K562 (cell line): ENCODE measurements around the gene EFCAB12. TPM values are rescaled to one million over a fixed set of nuclear protein-coding genes. Genes with fewer than 3 reads are reported as not detected.

ENCODE experiments used
- ASH1L ChIP-seq: fragments of 450-650 bp; IDR thresholded peaks from 2 replicates; pipeline ENCODE4 v1.6.1; 2018; ENCODE audit warnings: borderline replicate concordance, mild to moderate bottlenecking, low read depth; ENCODE audit not compliant: partially characterized antibody
- BCOR ChIP-seq: fragments of 450-650 bp; IDR thresholded peaks from 2 replicates; pipeline ENCODE4 v1.6.1; 2016
- ETS1 ChIP-seq: conservative IDR thresholded peaks from 2 replicates; pipeline ENCODE4 v1.6.1; 2011; ENCODE audit warnings: low read depth, mild to moderate bottlenecking, low read length; ENCODE audit not compliant: control insufficient read depth
- HDAC1 ChIP-seq, 2 experiments: fragments of 450-650 bp; IDR thresholded peaks; 2 replicates each; pipeline ENCODE4 v1.6.1; 2016 to 2017; ENCODE audit warnings: inconsistent platforms in 1 of 2, mild to moderate bottlenecking in 1 of 2, moderate library complexity in 1 of 2
- JUN ChIP-seq, 2 experiments: sonication (generic) in 1 of 2; formaldehyde crosslinking in 1 of 2; IDR thresholded peaks; 2 replicates each; pipeline versions ENCODE4 v1.6.1 to v1.8.0; 2012 to 2022; ENCODE audit warnings: borderline replicate concordance in 2 of 2, mild to moderate bottlenecking in 2 of 2, improper control_type of control experiment in 1 of 2, low read depth in 1 of 2, low read length in 1 of 2, missing genetic modification reagents in 1 of 2
- JUND ChIP-seq, 2 experiments: IDR thresholded peaks; 2 replicates in 1 of 2; 3 replicates in 1 of 2; pipeline ENCODE4 v1.6.1; 2011; ENCODE audit warnings: borderline replicate concordance in 2 of 2, low read depth in 2 of 2, low read length in 2 of 2, improper control_type of control experiment in 1 of 2, missing biosample characterization in 1 of 2, missing genetic modification characterization in 1 of 2, missing genetic modification reagents in 1 of 2
- KHSRP ChIP-seq: fragments of 450-650 bp; IDR thresholded peaks from 2 replicates; pipeline ENCODE4 v1.6.1; 2017
- MAZ ChIP-seq, 2 experiments: fragments of 450-650 bp in 1 of 2; sonication (generic) in 1 of 2; formaldehyde crosslinking; IDR thresholded peaks in 1 of 2; conservative IDR thresholded peaks in 1 of 2; 2 replicates each; pipeline versions ENCODE4 v1.4.0 to v1.5.0; 2020; ENCODE audit warnings: mild to moderate bottlenecking in 1 of 2, missing genetic modification reagents in 1 of 2
- MCM3 ChIP-seq: fragments of 450-650 bp; IDR thresholded peaks from 2 replicates; pipeline ENCODE4 v1.6.1; 2016
- MLX ChIP-seq, 2 experiments: fragments of 450-650 bp in 1 of 2; sonication (generic) in 1 of 2; formaldehyde crosslinking; conservative IDR thresholded peaks; 2 replicates each; pipeline versions ENCODE4 v1.4.0 to v1.8.1; 2020 to 2022; ENCODE audit warnings: mild to moderate bottlenecking in 1 of 2, missing genetic modification reagents in 1 of 2
- NEUROD1 ChIP-seq: fragments of 150-350 bp; IDR thresholded peaks from 2 replicates; pipeline ENCODE4 v1.6.1; 2014; ENCODE audit warnings: borderline replicate concordance, low read length, low read depth; ENCODE audit not compliant: partially characterized antibody
- PHTF2 ChIP-seq: fragments of 250-450 bp; sonication (Bioruptor Pico); IDR thresholded peaks from 2 replicates; pipeline ENCODE4 v1.5.0; 2021; ENCODE audit warnings: mild to moderate bottlenecking
- PML ChIP-seq: IDR thresholded peaks from 2 replicates; pipeline ENCODE4 v1.6.1; 2012; ENCODE audit warnings: low read length, inconsistent platforms
- PRPF4 ChIP-seq: fragments of 200-400 bp; formaldehyde crosslinking; IDR thresholded peaks from one replicate; pipeline ENCODE4 v1.6.1; 2017; ENCODE audit warnings: low read length, low read depth, mild to moderate bottlenecking; ENCODE audit not compliant: insufficient read depth, poor library complexity, severe bottlenecking
- PTBP1 ChIP-seq: fragments of 200-400 bp; formaldehyde crosslinking; IDR thresholded peaks from 2 replicates; pipeline ENCODE4 v1.6.1; 2017; ENCODE audit warnings: low read depth, low read length
- SOX6 ChIP-seq: fragments of 450-650 bp; IDR thresholded peaks from 2 replicates; pipeline ENCODE4 v1.6.1; 2014; ENCODE audit warnings: mild to moderate bottlenecking
- TRIM24 ChIP-seq, 2 experiments: fragments of 450-650 bp; IDR thresholded peaks; 2 replicates each; pipeline ENCODE4 v1.6.1; 2016
- ZNF146 ChIP-seq: IDR thresholded peaks from one replicate; pipeline ENCODE4 v1.6.1; 2018; ENCODE audit warnings: missing compliant biosample characterization; ENCODE audit not compliant: unreplicated experiment
- ZNF217 ChIP-seq: sonication (generic); formaldehyde crosslinking; IDR thresholded peaks from 2 replicates; pipeline ENCODE4 v1.8.0; 2022; ENCODE audit warnings: mild to moderate bottlenecking, missing genetic modification reagents
- ZNF311 ChIP-seq: fragments of 250-450 bp; sonication (Bioruptor Pico); IDR thresholded peaks from 2 replicates; pipeline ENCODE4 v1.4.0; 2020; ENCODE audit warnings: mild to moderate bottlenecking, moderate library complexity
- ZNF589 ChIP-seq: fragments of 200-800 bp; sonication (Bioruptor generic); IDR thresholded peaks from 2 replicates; pipeline ENCODE4 v1.6.1; 2016; ENCODE audit warnings: low read depth, missing genetic modification characterization, missing compliant biosample characterization
- ZNF764 ChIP-seq: fragments of 250-450 bp; sonication (Bioruptor Pico); IDR thresholded peaks from 2 replicates; pipeline ENCODE4 v1.4.0; 2020; ENCODE audit warnings: low read depth, mild to moderate bottlenecking, moderate library complexity
- polyA plus RNA-seq, 8 experiments: library from polyadenylated mRNA; depleted of rRNA in 4 of 8; stranded (reverse) in 5 of 8; unstranded in 3 of 8; fragments of >200 nt; fragmentation: Nextera tagmentation in 2 of 8; fragmentation: Illumina TruSeq in 1 of 8; extraction: Ambion mirVana in 2 of 8; extraction: Trizol in 1 of 8; gene quantifications; 2 replicates each; pipeline versions ENCODE4 v1.2.1 to v1.2.3, GENCODE V29; 2011 to 2014; ENCODE audit warnings: inconsistent platforms in 1 of 8, missing spikeins in 1 of 8
- total RNA-seq, 7 experiments: library from RNA; depleted of rRNA in 6 of 7; stranded (reverse); fragments of >200 nt in 6 of 7; fragmentation: Illumina TruSeq in 2 of 7; extraction: Trizol in 2 of 7; gene quantifications; 2 replicates each; pipeline versions ENCODE4 v1.2.1 to v1.2.3, GENCODE V29; 2011 to 2021; ENCODE audit warnings: low replicate concordance in 1 of 7
- TF ChIP-seq, protein P1 (sequence below): IDR thresholded peaks from 2 replicates; pipeline ENCODE4 v1.6.1; 2016; ENCODE audit warnings: missing genetic modification characterization, missing compliant biosample characterization
- TF ChIP-seq, protein P2 (sequence below): fragments of 250-450 bp; sonication (Bioruptor Pico); IDR thresholded peaks from 2 replicates; pipeline ENCODE4 v1.4.0; 2020

Gene EFCAB12
- total and polyA plus RNA-seq, 9 of the 15 experiments (the other 6 are each of a cell fraction or from before 2014, with no cell fraction given) = 0.08 to 0.95 (median 0.56) TPM; not detected in 1

GRCh38 chr3:129439226-129439816 lies 10.9 kb upstream of the EFCAB12 start (continued):
- TF ChIP-seq ZNF217 (CRISPR knock-in tag) = no peak
- no peak for TF ChIP-seq PHTF2
- TF ChIP-seq, protein P1, sequence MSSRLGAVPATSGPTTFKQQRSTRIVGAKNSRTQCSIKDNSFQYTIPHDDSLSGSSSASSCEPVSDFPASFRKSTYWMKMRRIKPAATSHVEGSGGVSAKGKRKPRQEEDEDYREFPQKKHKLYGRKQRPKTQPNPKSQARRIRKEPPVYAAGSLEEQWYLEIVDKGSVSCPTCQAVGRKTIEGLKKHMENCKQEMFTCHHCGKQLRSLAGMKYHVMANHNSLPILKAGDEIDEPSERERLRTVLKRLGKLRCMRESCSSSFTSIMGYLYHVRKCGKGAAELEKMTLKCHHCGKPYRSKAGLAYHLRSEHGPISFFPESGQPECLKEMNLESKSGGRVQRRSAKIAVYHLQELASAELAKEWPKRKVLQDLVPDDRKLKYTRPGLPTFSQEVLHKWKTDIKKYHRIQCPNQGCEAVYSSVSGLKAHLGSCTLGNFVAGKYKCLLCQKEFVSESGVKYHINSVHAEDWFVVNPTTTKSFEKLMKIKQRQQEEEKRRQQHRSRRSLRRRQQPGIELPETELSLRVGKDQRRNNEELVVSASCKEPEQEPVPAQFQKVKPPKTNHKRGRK (tag) = no peak
- no peak; a peak in 1 of 4 replicates for TF ChIP-seq MAZ (CRISPR knock-in tag; conservative IDR thresholded peaks at IDR 0.05 in 1 of 2, IDR thresholded peaks at IDR 0.05 in 1 of 2)
- TF ChIP-seq, protein P2, sequence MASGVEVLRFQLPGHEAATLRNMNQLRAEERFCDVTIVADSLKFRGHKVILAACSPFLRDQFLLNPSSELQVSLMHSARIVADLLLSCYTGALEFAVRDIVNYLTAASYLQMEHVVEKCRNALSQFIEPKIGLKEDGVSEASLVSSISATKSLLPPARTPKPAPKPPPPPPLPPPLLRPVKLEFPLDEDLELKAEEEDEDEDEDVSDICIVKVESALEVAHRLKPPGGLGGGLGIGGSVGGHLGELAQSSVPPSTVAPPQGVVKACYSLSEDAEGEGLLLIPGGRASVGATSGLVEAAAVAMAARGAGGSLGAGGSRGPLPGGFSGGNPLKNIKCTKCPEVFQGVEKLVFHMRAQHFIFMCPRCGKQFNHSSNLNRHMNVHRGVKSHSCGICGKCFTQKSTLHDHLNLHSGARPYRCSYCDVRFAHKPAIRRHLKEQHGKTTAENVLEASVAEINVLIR (CRISPR knock-in tag) = no peak
- no peak for TF ChIP-seq ZNF146 (CRISPR knock-in tag)
- TF ChIP-seq ZNF589 (CRISPR knock-in tag) = no peak
- peak in 1 of 2 experiments; percentile 61; a peak in 2 of 4 replicates for TF ChIP-seq HDAC1 (IDR thresholded peaks at IDR 0.05)
- no peak for TF ChIP-seq PRPF4
- no peak for TF ChIP-seq PTBP1
- no peak for TF ChIP-seq MLX (CRISPR knock-in tag; conservative IDR thresholded peaks at IDR 0.05)
- peak; percentile 93 for TF ChIP-seq BCOR
- TF ChIP-seq ZNF311 (CRISPR knock-in tag) = no peak
- TF ChIP-seq ETS1 = no peak
- no peak for TF ChIP-seq KHSRP
- TF ChIP-seq ZNF764 = 0 out of 2 replicates have a peak, but pooled peaks have one; percentile 52
- TF ChIP-seq JUN (IDR thresholded peaks at IDR 0.05; ENCODE audit: borderline replicate concordance, low read depth, low read length) = no peak
- no peak for TF ChIP-seq JUN (CRISPR knock-in tag; IDR thresholded peaks at IDR 0.05; ENCODE audit: borderline replicate concordance)
- no peak for TF ChIP-seq SOX6
- peak; percentile 69; the same call in 1 of the 2 replicates for TF ChIP-seq PML
- TF ChIP-seq MCM3 = no peak
- no peak for TF ChIP-seq JUND (IDR thresholded peaks at IDR 0.05; ENCODE audit: borderline replicate concordance, low read depth, low read length)
- TF ChIP-seq JUND (tag; IDR thresholded peaks at IDR 0.05; ENCODE audit: borderline replicate concordance, low read depth, low read length) = no peak
- TF ChIP-seq ASH1L = no peak
- no peak for TF ChIP-seq NEUROD1
- TF ChIP-seq TRIM24 (IDR thresholded peaks at IDR 0.05) = 0 out of 4 replicates have a peak, but pooled peaks of 1 of the 2 experiments have one; percentile 18
